ENCODE results near the gene TSPAN14. TPM values are rescaled to one million over a fixed set of nuclear protein-coding genes. Genes with fewer than 3 reads are reported as not detected.

TSPAN14 gene
- total and polyA plus RNA-seq, 2 of the 13 experiments (the other 11 are each of a cell fraction or from before 2014, with no cell fraction given) = 24.1 to 80.6 TPM

DNA sequence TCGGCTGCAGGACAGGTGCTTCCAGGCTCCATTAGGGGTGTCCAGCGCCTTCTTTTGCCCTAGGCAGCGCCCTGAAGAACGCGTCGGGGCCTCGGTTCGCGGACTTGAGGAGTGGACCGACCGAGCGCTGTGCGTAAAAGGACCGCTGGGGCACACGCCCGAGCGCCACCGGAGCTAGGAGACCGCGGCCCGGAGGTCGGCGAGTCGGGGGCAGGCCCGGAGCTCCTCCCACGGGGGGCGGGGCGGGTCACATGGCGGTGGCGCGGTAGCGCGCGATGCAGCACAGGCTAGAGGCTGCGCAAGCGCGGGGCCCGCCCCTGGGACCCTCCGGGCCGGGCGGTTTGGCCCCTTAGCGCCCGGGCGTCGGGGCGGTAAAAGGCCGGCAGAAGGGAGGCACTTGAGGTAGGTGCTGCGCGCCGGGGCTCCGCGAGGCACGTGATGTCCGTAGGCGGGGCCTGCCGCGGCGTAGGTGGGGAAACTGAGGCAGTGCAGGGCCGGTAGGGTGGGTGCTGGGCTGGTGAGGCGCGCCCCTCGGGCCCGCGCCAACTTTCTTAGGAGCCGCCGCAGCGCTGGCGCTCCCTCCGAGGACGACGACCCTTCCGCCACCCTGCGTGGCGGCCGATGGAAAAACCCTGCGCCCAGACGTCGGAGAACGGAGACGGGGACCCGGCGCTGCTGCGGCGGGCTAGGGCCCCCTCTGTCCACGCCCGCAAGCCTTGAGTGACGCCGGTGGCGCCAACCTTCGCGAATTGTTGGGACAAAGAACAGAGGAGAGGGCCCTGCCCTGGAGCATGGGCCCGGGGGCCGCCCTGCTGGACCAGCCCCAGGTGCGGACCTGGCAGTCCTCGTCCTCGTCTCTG lies 45.6 kb upstream of the TSPAN14 start, which contains the start of gene PRXL2A (continued):
- TF ChIP-seq, protein P1, sequence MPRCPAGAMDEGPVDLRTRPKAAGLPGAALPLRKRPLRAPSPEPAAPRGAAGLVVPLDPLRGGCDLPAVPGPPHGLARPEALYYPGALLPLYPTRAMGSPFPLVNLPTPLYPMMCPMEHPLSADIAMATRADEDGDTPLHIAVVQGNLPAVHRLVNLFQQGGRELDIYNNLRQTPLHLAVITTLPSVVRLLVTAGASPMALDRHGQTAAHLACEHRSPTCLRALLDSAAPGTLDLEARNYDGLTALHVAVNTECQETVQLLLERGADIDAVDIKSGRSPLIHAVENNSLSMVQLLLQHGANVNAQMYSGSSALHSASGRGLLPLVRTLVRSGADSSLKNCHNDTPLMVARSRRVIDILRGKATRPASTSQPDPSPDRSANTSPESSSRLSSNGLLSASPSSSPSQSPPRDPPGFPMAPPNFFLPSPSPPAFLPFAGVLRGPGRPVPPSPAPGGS (CRISPR knock-in tag; IDR thresholded peaks at IDR 0.05) = peak; percentile 88
- no peak for TF ChIP-seq ZNF773 (CRISPR knock-in tag; IDR thresholded peaks at IDR 0.05; ENCODE audit: borderline replicate concordance)
- TF ChIP-seq ZFP90 (CRISPR knock-in tag; IDR thresholded peaks at IDR 0.05; ENCODE audit: borderline replicate concordance) = peak; percentile 66; the same call in 1 of the 2 replicates
- TF ChIP-seq SMARCC2 (IDR thresholded peaks at IDR 0.05) = no peak
- TF ChIP-seq, protein P2, sequence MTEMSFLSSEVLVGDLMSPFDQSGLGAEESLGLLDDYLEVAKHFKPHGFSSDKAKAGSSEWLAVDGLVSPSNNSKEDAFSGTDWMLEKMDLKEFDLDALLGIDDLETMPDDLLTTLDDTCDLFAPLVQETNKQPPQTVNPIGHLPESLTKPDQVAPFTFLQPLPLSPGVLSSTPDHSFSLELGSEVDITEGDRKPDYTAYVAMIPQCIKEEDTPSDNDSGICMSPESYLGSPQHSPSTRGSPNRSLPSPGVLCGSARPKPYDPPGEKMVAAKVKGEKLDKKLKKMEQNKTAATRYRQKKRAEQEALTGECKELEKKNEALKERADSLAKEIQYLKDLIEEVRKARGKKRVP (CRISPR knock-in tag; IDR thresholded peaks at IDR 0.05) = no peak
- peak; percentile 81 to 98 for TF ChIP-seq POLR2A (IDR thresholded peaks at IDR 0.05; ENCODE audit: insufficient read depth in 1 of 2, low read depth in 2 of 2, low read length in 2 of 2)
- peak; percentile 65; the same call in 1 of the 2 replicates for TF ChIP-seq ZNF776 (CRISPR knock-in tag; IDR thresholded peaks at IDR 0.05)
- no peak for TF ChIP-seq GTF2F1 (IDR thresholded peaks at IDR 0.05; ENCODE audit: low read length)
- TF ChIP-seq, protein P3, sequence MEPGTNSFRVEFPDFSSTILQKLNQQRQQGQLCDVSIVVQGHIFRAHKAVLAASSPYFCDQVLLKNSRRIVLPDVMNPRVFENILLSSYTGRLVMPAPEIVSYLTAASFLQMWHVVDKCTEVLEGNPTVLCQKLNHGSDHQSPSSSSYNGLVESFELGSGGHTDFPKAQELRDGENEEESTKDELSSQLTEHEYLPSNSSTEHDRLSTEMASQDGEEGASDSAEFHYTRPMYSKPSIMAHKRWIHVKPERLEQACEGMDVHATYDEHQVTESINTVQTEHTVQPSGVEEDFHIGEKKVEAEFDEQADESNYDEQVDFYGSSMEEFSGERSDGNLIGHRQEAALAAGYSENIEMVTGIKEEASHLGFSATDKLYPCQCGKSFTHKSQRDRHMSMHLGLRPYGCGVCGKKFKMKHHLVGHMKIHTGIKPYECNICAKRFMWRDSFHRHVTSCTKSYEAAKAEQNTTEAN (CRISPR knock-in tag; conservative IDR thresholded peaks at IDR 0.05) = no peak
- no peak for TF ChIP-seq ZNF292 (CRISPR knock-in tag; IDR thresholded peaks at IDR 0.05; ENCODE audit: borderline replicate concordance, low read depth)
- TF ChIP-seq, protein P4, sequence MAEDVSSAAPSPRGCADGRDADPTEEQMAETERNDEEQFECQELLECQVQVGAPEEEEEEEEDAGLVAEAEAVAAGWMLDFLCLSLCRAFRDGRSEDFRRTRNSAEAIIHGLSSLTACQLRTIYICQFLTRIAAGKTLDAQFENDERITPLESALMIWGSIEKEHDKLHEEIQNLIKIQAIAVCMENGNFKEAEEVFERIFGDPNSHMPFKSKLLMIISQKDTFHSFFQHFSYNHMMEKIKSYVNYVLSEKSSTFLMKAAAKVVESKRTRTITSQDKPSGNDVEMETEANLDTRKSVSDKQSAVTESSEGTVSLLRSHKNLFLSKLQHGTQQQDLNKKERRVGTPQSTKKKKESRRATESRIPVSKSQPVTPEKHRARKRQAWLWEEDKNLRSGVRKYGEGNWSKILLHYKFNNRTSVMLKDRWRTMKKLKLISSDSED (CRISPR knock-in tag; IDR thresholded peaks at IDR 0.05) = no peak
- no peak for TF ChIP-seq ZNF83 (CRISPR knock-in tag; IDR thresholded peaks at IDR 0.05; ENCODE audit: borderline replicate concordance)
- no peak for TF ChIP-seq TBL1XR1 (IDR thresholded peaks at IDR 0.05; ENCODE audit: borderline replicate concordance, low read length, partially characterized antibody)
- TF ChIP-seq, protein P5, sequence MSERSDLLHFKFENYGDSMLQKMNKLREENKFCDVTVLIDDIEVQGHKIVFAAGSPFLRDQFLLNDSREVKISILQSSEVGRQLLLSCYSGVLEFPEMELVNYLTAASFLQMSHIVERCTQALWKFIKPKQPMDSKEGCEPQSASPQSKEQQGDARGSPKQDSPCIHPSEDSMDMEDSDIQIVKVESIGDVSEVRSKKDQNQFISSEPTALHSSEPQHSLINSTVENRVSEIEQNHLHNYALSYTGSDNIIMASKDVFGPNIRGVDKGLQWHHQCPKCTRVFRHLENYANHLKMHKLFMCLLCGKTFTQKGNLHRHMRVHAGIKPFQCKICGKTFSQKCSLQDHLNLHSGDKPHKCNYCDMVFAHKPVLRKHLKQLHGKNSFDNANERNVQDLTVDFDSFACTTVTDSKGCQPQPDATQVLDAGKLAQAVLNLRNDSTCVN (CRISPR knock-in tag; IDR thresholded peaks at IDR 0.05; ENCODE audit: borderline replicate concordance) = no peak
- TF ChIP-seq, protein P6, sequence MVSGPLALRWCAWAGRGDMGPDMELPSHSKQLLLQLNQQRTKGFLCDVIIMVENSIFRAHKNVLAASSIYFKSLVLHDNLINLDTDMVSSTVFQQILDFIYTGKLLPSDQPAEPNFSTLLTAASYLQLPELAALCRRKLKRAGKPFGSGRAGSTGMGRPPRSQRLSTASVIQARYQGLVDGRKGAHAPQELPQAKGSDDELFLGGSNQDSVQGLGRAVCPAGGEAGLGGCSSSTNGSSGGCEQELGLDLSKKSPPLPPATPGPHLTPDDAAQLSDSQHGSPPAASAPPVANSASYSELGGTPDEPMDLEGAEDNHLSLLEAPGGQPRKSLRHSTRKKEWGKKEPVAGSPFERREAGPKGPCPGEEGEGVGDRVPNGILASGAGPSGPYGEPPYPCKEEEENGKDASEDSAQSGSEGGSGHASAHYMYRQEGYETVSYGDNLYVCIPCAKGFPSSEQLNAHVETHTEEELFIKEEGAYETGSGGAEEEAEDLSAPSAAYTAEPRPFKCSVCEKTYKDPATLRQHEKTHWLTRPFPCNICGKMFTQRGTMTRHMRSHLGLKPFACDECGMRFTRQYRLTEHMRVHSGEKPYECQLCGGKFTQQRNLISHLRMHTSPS (CRISPR knock-in tag; IDR thresholded peaks at IDR 0.05; ENCODE audit: low read depth) = no peak; the same call in 1 of the 2 replicates
- TF ChIP-seq ZNF709 (CRISPR knock-in tag; IDR thresholded peaks at IDR 0.05) = peak; percentile 50; the same call in 1 of the 2 replicates
- peak; percentile 54 for TF ChIP-seq PHF21A (CRISPR knock-in tag; IDR thresholded peaks at IDR 0.05)
- TF ChIP-seq ZBTB42 (CRISPR knock-in tag; IDR thresholded peaks at IDR 0.05) = peak; percentile 56; the same call in 1 of the 2 replicates
- TF ChIP-seq, protein P7, sequence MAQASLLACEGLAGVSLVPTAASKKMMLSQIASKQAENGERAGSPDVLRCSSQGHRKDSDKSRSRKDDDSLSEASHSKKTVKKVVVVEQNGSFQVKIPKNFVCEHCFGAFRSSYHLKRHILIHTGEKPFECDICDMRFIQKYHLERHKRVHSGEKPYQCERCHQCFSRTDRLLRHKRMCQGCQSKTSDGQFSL (CRISPR knock-in tag; IDR thresholded peaks at IDR 0.05) = peak; percentile 61; the same call in 1 of the 2 replicates
- peak; percentile 49; the same call in 1 of the 2 replicates for TF ChIP-seq CEBPG (CRISPR knock-in tag; IDR thresholded peaks at IDR 0.05)
- no peak for TF ChIP-seq ZKSCAN5 (CRISPR knock-in tag; IDR thresholded peaks at IDR 0.05)
